ENCODE data around the gene UGP2.

Gene UGP2

DNA sequence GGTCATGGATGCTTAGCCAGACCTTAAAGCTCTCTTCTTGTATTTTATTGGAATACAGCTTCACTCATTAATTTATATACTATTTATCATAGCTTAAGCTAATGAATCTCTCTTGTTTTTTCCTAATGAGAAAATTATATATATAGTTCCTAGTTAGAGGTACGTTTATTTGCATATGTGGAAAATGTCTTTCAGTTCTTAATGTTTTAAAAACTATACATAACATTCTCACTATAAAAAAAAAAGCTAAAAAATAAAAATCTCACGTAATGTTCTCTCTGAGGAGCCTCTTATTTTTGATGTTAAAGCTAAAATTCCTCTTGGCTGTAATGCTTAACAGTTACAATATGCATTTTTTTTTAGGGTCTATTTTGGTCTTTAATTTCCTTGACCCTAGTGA, 16.6 kb downstream of the UGP2 start:
- Histone ChIP-seq H3K27me3 (no peaks in the 10 kb centered on the region), H3K9me3 (no peaks in the 10 kb centered on the region), H3K36me3 (peaks cover 17 to 46% (median 31%) of the 10 kb centered on the region in 3 donors), H3K4me3 (no peak overlapping the region), H3K4me1 (peaks cover 0 to 51% (median 10%) of the 10 kb centered on the region in 4 donors), H3K27ac (no peak overlapping the region)
- DNase-seq: no peak
- intact Hi-C loops (cut with DNase I; ENCODE audit: low total_unique reads): no loop called here
- TF ChIP-seq, protein P1, sequence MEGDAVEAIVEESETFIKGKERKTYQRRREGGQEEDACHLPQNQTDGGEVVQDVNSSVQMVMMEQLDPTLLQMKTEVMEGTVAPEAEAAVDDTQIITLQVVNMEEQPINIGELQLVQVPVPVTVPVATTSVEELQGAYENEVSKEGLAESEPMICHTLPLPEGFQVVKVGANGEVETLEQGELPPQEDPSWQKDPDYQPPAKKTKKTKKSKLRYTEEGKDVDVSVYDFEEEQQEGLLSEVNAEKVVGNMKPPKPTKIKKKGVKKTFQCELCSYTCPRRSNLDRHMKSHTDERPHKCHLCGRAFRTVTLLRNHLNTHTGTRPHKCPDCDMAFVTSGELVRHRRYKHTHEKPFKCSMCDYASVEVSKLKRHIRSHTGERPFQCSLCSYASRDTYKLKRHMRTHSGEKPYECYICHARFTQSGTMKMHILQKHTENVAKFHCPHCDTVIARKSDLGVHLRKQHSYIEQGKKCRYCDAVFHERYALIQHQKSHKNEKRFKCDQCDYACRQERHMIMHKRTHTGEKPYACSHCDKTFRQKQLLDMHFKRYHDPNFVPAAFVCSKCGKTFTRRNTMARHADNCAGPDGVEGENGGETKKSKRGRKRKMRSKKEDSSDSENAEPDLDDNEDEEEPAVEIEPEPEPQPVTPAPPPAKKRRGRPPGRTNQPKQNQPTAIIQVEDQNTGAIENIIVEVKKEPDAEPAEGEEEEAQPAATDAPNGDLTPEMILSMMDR (IDR thresholded peaks at IDR 0.05): no peak

DNA sequence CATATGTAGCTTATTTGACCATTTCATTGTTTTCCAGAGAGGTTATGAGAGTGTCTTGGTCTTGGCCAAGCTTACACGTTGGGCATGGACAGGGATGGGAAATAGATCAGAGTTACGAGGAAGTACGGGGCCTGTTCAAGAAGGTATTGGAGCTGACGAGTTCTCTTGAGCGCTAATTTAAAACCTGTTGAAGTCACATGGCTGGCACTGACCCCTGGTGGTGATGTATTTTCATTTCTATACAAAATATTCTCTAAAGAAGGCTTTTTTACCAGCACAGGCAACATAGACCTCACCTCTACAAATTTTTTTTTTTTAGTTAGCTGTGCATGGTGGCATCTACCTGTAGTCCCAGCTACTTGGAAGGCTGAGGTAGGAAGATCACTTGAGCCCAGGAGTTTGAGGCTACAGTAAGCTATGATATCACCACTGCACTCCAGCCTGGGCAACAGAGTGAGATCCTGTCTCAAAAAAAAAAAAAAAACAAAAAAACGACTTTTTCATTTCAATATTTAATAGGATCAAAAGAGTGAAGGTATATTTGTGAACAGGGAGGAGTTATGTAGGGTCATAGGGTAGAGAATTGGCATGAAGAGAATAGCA, 19.6 kb downstream of the UGP2 start:
- no peak overlapping the region for H3K4me3 ChIP-seq
- no peaks in the 10 kb centered on the region for H3K9me3 ChIP-seq
- H3K36me3 ChIP-seq: peaks cover 17 to 54% (median 41%) of the 10 kb centered on the region in 3 donors
- intact Hi-C loops (cut with DNase I; ENCODE audit: low total_unique reads): loop anchor here (5.0 kb wide), 1 partner anchor 164 kb away; no protein-coding TSS in a partner anchor
- peaks cover 0 to 51% (median 7%) of the 10 kb centered on the region in 4 donors for H3K4me1 ChIP-seq
- DNase-seq: peak; percentile 49 to 69
- no peaks in the 10 kb centered on the region for H3K27me3 ChIP-seq
- H3K27ac ChIP-seq: peak overlapping the region; percentile 1 to 35
- TF ChIP-seq, protein P1 (IDR thresholded peaks at IDR 0.05): peak; percentile 57 to 72

DNA sequence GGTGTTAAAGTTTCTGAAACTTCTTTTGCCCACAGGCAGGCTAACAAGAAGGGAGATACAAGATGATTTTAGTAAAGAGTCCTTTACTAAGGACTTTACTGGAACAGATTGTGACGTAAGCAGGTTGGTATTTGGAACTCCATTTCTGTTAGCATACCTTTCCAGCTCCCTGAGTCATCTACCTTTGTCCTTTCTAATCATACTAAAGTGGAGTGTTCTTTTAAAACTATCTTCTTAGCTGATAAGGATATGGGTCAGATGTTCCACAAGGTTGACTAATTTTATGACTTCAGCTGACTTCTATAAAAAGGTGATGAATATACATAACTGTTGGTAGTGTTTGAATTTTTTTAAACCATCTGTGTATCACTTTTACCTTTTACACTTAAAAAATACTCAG, 21.1 kb downstream of the UGP2 start:
- Histone ChIP-seq H3K4me3 (no peak overlapping the region), H3K27me3 (no peaks in the 10 kb centered on the region), H3K27ac (no peak overlapping the region), H3K36me3 (peaks cover 15 to 42% (median 36%) of the 10 kb centered on the region in 3 donors), H3K9me3 (no peaks in the 10 kb centered on the region), H3K4me1 (peaks cover 0 to 62% (median 9%) of the 10 kb centered on the region in 4 donors)
- no peak for DNase-seq
- intact Hi-C loops (cut with DNase I; ENCODE audit: low total_unique reads): loop anchor here (5.0 kb wide), 1 partner anchor 166 kb away; no protein-coding TSS in a partner anchor
- TF ChIP-seq, protein P1 (IDR thresholded peaks at IDR 0.05): no peak

DNA sequence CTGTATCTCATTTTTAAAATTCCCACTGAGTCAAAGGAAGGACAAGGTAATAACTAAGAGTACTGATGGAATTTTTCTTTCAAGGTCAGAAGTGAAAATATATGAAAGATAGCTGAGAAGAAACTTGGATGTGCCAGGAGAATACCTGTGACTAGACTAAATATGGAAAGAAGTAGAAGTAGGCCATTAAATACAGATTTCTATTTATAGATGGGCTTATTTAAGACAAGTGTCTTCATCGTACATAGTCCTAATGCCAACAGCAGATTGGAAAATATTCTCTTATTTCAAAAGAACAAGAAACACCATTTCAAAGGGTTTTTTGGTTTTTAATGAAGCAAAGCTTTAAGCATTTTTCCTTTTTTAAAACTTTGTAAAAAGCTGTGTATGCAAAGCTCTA, 22.0 kb downstream of the UGP2 start:
- peaks cover 6 to 35% (median 28%) of the 10 kb centered on the region in 3 donors for H3K36me3 ChIP-seq
- H3K4me1 ChIP-seq: peaks cover 0 to 62% (median 9%) of the 10 kb centered on the region in 4 donors
- intact Hi-C loops (cut with DNase I; ENCODE audit: low total_unique reads): loop anchor here (5.0 kb wide), 1 partner anchor 166 kb away; no protein-coding TSS in a partner anchor
- TF ChIP-seq, protein P1 (IDR thresholded peaks at IDR 0.05): no peak
- H3K27ac ChIP-seq: peak overlapping the region in 1 of 2 donors; percentile 7
- no peaks in the 10 kb centered on the region for H3K9me3 ChIP-seq
- no peaks in the 10 kb centered on the region for H3K27me3 ChIP-seq
- H3K4me3 ChIP-seq: no peak overlapping the region
- DNase-seq: no peak

DNA sequence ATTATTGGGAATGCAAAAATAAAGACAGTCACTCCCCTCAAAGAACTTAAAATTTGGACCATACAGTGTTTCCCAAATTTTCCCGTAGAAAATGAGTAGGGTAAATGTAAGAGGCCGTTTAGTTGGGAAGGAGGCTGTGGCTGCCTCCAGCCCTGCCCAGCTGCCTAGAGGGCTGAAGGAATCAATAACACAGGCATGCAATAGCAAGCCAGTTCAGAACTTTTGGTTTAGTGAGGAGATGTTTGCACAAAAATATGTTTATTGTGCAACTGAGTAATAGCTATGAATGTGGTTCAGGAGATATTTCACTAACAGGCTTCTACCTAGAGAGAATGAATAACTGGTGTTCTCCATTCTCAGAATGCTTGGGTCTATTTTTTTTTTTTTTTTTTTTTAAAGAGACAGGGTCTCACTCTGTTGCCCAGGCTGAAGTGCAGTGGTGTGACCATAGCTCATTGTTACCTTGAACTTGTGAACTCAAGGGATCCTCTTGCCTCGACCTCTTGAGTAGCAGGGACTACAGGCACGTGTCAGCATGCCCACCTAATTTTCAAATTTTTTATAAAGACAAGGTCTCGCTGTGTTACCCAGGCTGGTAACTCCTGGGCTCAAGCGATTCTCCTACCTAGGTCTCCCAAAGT, 23.6 kb downstream of the UGP2 start:
- TF ChIP-seq, protein P1 (IDR thresholded peaks at IDR 0.05): no peak
- Histone ChIP-seq H3K9me3 (no peaks in the 10 kb centered on the region), H3K36me3 (peaks cover 0 to 23% (median 20%) of the 10 kb centered on the region in 3 donors), H3K4me3 (no peak overlapping the region), H3K27me3 (no peaks in the 10 kb centered on the region), H3K27ac (no peak overlapping the region), H3K4me1 (peaks cover 0 to 62% (median 9%) of the 10 kb centered on the region in 4 donors)
- no peak for DNase-seq
- intact Hi-C loops (cut with DNase I; ENCODE audit: low total_unique reads): no loop called here

All from tibial artery (tissue), 4 donors.